Renal pelvis (tissue), 4 donors: ENCODE results near the gene MMS19. TPM values are rescaled to one million over a fixed set of nuclear protein-coding genes. Genes with fewer than 3 reads are reported as not detected.
"Not testable (repeated sequence)": the region's sequence is repeated elsewhere in the genome, so short reads cannot be mapped to it uniquely, and the experiment has no call there.

ENCODE experiments used
- DNase-seq: peaks from one replicate; pipeline ENCODE4 v3.0.0-alpha.2; 2013
- polyA plus RNA-seq, 3 donors: library from polyadenylated mRNA; unstranded; fragments of 120-200 nt; gene quantifications; one replicate each; pipeline ENCODE4 v1.2.1, GENCODE V29; 2013; ENCODE audit not compliant: insufficient read length in 3 of 3

Gene MMS19
- polyA plus RNA-seq, 3 donors = 94.4 to 108 (median 106) TPM

DNA sequence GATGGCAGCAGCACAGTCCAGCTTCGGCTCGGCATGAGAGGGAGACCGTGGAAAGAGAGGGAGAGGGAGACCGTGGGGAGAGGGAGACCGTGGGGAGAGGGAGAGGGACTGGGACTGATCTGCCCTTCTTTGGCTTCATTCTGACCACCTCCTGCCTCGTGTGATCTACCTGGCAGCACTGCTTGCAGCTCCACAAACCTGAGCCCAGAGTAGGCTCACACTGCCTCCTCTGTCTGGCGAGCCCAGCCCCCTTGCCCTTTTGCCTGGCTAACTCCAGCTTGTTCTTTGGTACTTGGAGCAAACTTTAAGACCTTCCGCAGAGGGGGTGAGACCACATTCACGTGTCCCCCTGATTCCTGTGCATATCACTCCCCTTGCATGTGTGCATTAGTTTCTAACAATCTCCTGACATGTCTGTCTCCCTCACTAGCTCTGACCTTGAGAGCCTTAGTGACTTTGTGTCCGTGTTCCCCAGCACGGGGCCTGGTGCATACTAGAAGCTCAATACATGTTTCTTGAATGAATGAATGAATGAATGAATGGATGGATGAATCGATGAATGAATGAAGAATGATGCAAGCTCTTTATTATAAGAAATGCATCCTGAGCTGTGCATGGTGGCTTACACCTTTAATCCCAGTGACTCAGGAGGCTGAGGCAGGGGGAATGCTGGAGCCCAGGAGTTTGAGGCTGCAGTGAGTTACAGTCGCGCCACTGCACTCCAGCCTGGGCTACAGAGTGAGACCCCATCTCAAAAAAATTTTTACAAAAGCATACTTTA, 31.7 kb upstream of the MMS19 start:
- no peak for DNase-seq

DNA sequence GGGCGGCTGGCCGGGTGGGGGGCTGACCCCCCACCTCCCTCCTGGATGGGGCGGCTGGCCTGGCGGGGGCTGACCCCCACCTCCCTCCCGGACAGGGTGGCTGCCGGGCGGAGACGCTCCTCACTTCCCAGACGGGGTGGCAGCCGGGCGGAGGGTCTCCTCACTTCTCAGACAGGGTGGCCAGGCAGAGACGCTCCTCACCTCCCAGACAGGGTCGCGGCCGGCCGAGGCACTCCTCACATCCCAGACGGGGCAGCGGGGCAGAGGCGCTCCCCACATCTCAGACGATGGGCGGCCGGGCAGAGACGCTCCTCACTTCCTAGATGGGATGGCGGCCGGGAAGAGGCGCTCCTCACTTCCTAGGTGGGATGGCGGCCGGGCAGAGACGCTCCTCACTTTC, 30.7 kb upstream of the MMS19 start:
- DNase-seq = not testable (repeated sequence)

DNA sequence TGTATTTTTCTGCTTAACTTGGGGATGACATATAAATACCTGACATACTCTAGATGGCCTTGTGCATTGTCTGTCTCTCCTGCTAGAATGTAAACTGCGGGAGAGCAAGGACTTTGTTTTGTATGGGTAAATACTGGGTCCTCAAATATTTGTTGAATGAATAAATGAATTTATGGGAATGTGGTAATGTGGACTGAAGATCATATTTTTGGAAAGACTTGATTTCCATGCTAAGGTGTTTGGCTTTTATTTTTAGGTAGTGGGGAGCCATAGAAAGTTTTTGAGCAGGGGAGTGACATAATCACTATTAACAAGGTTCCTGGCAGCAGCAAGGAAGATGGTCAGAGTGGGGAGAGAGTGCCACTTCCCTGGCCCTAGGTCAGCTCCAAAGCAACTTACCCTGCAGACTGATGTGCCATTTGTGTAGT, 27.5 kb upstream of the MMS19 start:
- no peak for DNase-seq

DNA sequence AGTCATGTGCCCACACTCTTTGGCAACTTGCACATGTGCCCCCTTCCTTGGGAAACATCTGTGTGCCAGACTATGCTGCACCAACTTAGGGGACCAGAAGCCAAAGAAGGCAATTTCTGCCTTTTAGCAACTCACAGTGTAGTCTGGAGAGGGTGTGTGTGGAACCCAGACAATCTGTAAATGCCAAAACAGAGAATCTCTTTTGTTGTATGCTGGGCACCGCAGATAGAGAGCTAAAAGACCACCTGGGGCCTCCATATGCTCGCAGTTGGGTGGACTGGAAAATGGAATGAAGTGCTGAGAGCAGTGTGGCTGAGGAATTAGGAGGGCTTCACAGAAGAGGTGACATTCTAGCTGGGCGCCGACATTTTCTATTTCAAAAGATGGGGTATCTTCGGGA, 26.9 kb upstream of the MMS19 start:
- no peak for DNase-seq

- no peak for DNase-seq
These were observed 24.7 kb upstream of the MMS19 start for GRCh38 chr10:97522937-97523336.

DNA sequence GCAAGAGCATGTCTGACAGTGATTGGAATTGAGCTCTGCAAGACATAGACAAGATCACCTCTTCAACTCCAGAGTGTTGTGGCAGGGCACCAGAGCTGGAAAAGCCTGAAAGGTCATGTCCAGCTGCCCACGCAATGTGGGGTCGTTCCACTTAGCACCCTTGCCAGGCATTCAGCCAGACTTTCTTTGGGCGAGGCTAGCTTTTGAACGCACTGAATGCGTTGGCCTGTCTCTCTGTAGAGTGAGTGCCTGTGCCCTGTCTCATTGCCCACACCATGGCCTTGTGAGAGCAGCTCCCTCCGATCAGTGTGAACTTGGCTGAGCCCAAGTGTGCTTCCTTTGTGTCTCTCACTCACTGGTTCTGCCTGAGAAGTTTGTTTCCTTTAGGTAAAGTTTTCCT, 23.8 kb upstream of the MMS19 start:
- no peak for DNase-seq

DNA sequence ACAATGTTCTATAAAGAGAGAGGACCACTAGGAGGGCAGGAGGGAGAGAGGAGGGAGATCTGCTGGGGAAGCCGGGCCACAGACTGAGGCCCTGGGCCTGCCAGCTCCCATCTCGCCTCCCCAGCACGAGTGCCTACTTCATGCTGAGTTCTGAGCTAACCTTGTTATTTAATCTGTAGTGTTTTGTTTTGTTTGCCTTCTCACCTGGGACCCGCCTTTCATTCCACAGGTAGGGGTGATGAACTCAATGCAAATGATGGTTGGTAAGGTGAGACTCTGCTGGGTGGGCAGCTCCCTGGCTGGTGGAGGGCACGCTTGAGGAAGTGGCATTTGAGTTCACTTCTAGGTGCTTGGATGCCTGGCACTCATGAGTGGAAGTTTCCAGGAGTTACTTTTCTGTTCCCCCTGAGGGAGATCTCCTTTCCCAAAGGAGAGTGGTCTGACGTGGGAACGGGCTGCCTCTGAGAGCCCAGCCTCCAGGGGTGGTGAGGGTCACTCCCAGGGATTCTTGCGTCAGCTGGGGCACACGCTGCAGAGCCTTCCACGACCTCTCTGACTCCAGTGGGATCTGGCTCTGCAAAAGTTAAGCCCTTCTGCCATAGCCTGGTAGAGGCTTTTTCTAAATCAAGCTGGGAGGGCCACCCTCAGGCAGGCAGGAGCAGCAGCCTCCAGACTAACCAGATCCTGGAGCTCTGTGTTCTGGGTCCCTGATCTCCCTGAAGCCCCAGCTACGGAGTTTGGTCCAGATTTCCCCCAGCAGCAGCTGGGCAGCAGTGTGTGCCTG, 22.9 kb upstream of the MMS19 start:
- DNase-seq = no peak

- no peak for DNase-seq
These were observed 22.3 kb upstream of the MMS19 start for GRCh38 chr10:97520520-97520919.

GRCh38 chr10:97519342-97519741, 21.1 kb upstream of the MMS19 start:
- DNase-seq = no peak

DNA sequence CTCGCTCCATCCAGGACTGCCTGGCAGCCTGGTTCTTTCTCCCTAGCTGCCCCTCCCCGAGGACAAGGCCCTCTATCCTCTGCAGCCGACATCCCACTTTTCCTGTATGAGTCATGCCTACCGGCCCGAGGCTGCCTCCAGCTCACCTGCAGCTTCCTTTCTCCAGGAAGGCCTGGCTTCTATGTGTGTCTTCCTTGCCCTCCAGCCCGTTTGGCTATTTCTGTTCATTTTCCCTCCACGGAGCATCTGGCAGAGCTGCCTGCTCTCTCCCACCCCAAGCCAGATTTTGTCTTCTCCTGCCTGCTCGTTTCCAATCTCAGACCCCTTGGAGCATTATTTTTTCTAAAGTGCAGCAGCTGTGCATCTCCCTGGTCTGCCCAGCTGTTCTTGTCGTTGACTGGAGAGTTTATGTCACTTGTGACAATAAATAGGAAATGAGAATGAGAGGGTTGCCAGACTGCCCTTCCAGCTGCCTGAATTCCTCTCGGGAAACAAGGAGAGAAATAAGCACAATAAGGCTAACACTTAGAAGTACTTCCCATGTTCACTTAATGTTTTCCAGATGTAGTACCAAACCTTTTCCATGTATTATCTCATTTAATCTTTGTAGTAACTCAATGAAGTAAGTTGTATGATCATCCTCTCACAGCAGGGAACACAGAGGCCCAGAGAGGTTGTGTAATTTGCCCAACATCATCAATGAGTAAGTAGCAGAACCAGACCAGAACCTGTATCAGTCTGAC, 20.2 kb upstream of the MMS19 start:
- DNase-seq = no peak

DNA sequence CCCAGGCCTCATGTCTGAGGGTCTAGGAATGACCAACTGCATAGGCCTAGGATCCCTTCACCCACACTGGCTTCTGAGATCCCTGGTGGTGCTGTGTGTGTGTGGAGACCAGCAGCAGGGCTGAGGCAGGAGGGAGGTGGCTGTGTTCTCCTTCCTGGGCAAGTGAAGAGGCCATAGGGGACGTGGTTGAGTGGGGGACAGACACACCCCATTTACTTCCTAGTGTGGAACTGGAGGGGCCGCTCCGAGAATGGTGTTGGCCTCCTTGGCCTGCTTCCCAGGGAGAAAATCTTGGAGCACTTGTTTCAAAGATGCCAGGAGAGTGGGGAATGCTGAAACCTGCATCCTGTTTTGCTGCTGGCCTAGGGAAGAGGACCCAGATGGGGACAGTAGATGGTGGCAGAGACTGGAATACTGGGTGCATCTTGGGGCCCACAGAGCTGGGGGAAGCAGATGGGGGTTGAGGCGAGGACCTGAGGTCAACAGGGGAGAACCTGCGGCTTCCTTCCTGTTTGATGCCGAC, 19.6 kb upstream of the MMS19 start:
- DNase-seq = no peak

GRCh38 chr10:97517096-97517750, 19.0 kb upstream of the MMS19 start:
- no peak for DNase-seq

DNA sequence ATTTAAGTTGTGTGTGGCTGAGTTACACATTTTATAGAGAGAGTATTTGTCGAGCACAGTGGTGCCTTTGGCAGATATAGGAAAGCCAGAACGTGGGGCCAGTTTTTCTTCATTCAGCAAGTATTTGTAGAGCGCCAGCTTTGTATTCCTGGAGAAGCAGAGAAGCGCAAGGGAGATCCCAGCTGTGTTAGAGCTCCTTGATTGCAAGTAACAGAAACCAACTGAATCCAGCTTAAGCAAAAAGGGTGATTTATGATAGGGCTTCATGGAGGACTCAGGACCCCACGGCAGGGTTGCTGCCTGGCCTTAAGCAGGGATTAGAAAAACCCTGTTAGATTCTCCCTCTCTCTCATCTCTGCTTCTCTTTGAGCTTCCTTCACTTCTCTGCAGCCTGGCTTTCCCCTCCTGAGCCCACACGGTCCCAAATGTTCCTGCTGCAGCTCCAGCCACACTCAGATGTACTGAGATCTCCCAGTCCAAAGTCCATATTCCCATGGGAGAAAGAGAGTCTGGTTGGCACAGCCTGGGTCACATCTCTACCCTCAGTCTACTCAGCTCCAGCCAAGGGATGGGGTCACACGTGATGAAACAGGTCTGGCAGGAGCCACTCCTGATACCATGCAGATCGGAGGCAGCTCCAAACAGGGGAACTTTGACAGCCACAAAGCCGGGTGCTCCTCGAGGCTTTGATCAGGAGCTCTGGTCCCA, 17.2 kb upstream of the MMS19 start:
- DNase-seq = no peak

DNA sequence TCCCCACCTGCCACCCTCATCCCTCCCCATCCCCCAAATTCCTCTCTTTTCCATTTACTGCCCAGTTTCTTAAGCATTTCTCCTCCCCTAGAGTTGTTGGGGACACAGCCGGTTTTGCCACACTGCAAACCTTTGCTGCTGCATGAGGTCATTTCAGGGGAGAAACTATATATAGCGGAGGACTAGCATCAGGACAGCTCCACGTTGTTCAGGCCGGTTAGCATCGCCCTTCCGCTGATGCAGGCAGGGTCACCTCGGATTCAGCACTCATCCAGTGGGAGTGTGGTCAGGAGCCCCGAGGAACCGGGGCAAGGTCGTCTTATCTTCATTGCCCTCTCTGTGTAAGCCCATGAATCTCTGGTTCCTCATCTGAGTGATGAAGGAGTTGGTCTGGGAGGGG, 16.1 kb upstream of the MMS19 start:
- DNase-seq = no peak

DNA sequence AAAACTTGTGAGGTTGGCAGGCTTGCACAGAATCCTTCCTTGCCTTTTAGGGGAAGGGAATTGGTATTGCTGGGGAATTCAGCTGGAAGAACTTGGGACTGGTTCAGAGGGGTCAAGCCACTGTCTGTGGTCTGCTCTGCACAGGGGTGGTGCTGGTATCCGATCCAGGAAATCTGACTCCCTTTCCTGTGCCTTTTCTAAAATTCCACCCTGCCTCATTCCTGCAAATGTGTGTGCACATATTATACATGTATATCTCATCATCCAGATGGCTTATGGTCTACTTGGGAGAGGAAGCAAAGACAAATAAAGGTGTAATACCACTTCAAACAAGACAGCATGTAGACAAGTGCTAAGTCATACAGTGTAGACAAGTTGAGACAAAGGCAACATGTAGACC, 14.8 kb upstream of the MMS19 start:
- DNase-seq = no peak

- DNase-seq = no peak
These were observed 13.7 kb upstream of the MMS19 start for GRCh38 chr10:97511711-97512440.

DNA sequence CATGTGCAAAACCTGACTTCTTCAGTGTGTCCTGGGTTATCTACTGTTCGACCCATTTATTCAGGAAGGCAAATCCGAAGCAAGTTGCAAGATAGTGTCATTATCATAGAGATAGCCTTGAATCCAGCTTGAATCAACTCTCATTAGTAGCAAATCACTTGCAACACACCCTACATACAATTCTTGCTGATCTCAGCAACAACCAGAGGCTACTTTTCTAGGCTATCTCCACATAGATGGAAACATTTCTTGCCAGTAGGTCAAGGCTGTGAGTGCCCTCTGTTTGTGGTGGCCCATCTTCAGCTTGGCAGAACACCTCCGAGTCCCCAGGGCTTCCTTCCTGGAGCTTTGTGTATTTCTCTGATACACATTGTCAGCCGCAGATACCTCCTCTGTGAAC, 12.5 kb upstream of the MMS19 start:
- DNase-seq = no peak

DNA sequence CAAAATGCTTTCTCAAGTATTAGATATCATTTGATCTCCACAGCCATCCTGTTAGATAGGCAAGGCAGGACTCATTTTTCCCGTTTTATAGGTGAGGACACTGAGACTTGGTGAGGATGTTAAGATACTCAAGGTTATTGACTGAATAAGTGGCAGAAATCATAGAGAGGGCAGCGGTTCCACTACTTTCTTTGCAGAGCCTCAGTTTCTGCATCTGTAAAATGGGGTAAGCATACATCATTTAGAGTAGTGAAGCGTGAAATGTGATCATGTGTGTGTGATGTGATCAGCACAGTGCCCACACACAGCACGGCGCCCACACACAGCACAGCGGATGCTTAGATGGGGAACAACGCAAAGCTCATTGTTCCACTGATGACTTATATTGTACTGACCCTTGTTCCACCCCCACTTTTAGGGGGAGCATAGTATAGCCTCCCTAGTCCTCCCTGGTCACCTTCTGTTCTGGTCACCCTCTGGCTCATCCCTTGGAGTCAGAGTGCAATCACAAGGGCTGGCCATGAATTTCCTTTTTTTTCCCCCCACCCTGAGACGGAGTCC, 11.0 kb upstream of the MMS19 start:
- DNase-seq = no peak

DNA sequence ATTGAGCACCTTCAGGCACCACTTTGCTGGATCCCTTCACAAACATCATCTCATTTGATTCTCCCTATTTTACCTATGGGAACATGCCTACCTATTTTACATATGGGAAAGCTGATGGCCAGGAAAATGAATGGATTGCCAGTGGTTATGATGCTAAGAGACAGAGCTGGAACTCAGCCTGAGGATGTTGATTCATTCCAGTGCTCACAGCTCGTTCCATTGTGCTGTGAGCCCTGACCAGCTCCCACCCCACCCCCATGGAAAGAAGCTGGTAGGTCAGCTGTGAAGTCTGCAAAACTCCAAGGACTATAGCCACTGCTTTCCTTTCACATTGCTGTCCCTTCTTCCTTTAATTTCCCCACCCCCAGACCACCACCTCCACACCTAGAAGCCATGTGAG, 10.1 kb upstream of the MMS19 start:
- no peak for DNase-seq
